Epidermal melanocyte (primary cell): ENCODE results near the gene FCRL5.
"Not testable (repeated sequence)": the region's sequence is repeated elsewhere in the genome, so short reads cannot be mapped to it uniquely, and the experiment has no call there.

Experiments used
- DNase-seq: peaks from one replicate; pipeline ENCODE4 v3.0.0; 2011; ENCODE audit warnings: low spot score; ENCODE audit not compliant: insufficient read length

FCRL5 gene

GRCh38 chr1:157488156-157488555 is 64.2 kb downstream of the FCRL5 start:
- no peak for DNase-seq

- DNase-seq = no peak
Observed at GRCh38 chr1:157487504-157487903, 64.8 kb downstream of the FCRL5 start.

GRCh38 chr1:157487096-157487495 is 65.2 kb downstream of the FCRL5 start:
- no peak for DNase-seq

GRCh38 chr1:157486400-157486799 is 65.9 kb downstream of the FCRL5 start:
- DNase-seq = not testable (repeated sequence)

GRCh38 chr1:157485793-157486192 is 66.5 kb downstream of the FCRL5 start:
- DNase-seq = no peak

- DNase-seq = no peak
Observed at GRCh38 chr1:157484573-157484972, 67.7 kb downstream of the FCRL5 start.

- DNase-seq = no peak
Observed at GRCh38 chr1:157483635-157484034, 68.7 kb downstream of the FCRL5 start.

GRCh38 chr1:157482717-157483116 is 69.6 kb downstream of the FCRL5 start:
- no peak for DNase-seq

- DNase-seq = no peak
Observed at GRCh38 chr1:157482174-157482573, 70.1 kb downstream of the FCRL5 start.

GRCh38 chr1:157478030-157478429 is 74.3 kb downstream of the FCRL5 start:
- no peak for DNase-seq

GRCh38 chr1:157477419-157477818 is 74.9 kb downstream of the FCRL5 start:
- no peak for DNase-seq

- no peak for DNase-seq
Observed at GRCh38 chr1:157472959-157473358, 79.4 kb downstream of the FCRL5 start.

- DNase-seq = no peak
Observed at GRCh38 chr1:157472056-157472701, 80.1 kb downstream of the FCRL5 start.

GRCh38 chr1:157471531-157471930 is 80.8 kb downstream of the FCRL5 start:
- DNase-seq = no peak

GRCh38 chr1:157469752-157470675 is 82.3 kb downstream of the FCRL5 start:
- no peak for DNase-seq

GRCh38 chr1:157469300-157469699 is 83.0 kb downstream of the FCRL5 start:
- no peak for DNase-seq

- no peak for DNase-seq
Observed at GRCh38 chr1:157466011-157466410, 86.3 kb downstream of the FCRL5 start.
